NT2/D1 (cell line): Measurements from ENCODE around the gene HELZ2.
"Not testable (repeated sequence)": the region's sequence is repeated elsewhere in the genome, so short reads cannot be mapped to it uniquely, and the experiment has no call there.

Experiments
- SUZ12 ChIP-seq: IDR thresholded peaks from 2 replicates; pipeline ENCODE4 v1.6.1; 2011; ENCODE audit not compliant: insufficient read length, insufficient read depth; ENCODE audit errors: extremely low read depth
- YY1 ChIP-seq: IDR thresholded peaks from 2 replicates; pipeline ENCODE4 v1.6.1; 2011; ENCODE audit not compliant: insufficient read length, insufficient read depth
- ZNF274 ChIP-seq: IDR thresholded peaks from 2 replicates; pipeline ENCODE4 v1.6.1; 2011; ENCODE audit warnings: mild to moderate bottlenecking, low read depth, low read length

GRCh38 chr20:63613863-63614594, 40.0 kb upstream of the HELZ2 start:
- not testable (repeated sequence) for TF ChIP-seq SUZ12, YY1, ZNF274
